ENCODE data around the gene CDH22.

DNA sequence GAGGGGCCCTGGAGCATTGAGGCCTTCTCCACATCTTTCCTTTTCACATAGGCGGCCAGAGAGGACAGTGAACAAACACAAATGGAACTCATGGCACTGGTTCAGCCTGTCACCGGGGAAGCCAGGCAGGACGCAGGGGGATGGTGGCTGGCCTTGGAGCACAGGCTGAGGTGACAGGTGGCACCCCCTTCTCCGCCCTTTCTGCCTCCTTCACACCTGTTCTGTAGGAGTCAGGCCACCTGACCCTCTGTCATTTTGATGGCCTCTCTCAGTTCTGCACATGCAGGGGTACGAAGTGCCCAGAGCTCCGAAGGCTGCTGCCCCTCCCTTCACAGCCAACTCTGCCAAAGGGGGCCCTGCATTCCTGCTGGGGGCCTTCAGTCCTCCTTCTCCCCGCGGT lies 129.4 kb downstream of the CDH22 start:
- no peak for TF ChIP-seq EZH2 (IDR thresholded peaks at IDR 0.05; ENCODE audit: borderline replicate concordance, low read depth, low read length, poor library complexity, severe bottlenecking)
- TF ChIP-seq, protein P1, sequence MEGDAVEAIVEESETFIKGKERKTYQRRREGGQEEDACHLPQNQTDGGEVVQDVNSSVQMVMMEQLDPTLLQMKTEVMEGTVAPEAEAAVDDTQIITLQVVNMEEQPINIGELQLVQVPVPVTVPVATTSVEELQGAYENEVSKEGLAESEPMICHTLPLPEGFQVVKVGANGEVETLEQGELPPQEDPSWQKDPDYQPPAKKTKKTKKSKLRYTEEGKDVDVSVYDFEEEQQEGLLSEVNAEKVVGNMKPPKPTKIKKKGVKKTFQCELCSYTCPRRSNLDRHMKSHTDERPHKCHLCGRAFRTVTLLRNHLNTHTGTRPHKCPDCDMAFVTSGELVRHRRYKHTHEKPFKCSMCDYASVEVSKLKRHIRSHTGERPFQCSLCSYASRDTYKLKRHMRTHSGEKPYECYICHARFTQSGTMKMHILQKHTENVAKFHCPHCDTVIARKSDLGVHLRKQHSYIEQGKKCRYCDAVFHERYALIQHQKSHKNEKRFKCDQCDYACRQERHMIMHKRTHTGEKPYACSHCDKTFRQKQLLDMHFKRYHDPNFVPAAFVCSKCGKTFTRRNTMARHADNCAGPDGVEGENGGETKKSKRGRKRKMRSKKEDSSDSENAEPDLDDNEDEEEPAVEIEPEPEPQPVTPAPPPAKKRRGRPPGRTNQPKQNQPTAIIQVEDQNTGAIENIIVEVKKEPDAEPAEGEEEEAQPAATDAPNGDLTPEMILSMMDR (conservative IDR thresholded peaks at IDR 0.05; ENCODE audit: low read depth, low read length) = no peak

Measured in A673 (cell line).